Activated CD4-positive, alpha-beta T cell treated with anti-CD3 and anti-CD28 coated beads, Interleukin-2, Interleukin-4, amounts not matched to agents 100 ng/mL and 50 ng/mL, durations not matched to agents 16 hours and 8 hours (primary cell): ENCODE measurements around the gene RHOBTB3.

Source experiments
- DNase-seq: peaks from one replicate; pipeline ENCODE4 v3.0.0-alpha.2; 2020; ENCODE audit warnings: low spot score

RHOBTB3 gene

GRCh38 chr5:95842854-95843544 lies 111.9 kb downstream of the RHOBTB3 start:
- DNase-seq, result peak; percentile 89

DNA sequence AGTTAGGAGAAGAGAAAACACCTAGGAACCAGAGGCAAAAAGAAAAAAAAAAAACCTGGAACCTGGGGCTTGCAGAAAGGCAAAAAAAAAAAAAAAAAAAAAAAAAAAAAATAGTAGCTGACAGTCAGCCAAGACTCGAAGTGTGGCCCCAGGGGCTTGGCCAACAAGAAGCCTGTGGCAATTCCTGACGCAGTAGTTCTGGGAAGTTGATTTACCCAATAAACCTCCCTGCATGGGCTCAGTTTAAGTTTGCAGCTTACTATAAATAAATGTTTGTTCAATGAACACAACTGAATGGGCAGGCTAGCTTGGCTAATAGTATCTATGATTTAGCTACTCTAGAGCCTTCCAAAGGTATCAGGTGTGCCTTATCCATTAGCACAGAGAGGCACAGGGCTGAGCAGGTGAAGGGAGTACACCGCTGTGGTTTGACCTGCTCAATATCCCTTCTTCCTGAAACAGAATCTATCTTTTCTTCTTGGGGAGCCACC lies 112.6 kb downstream of the RHOBTB3 start:
- no peak for DNase-seq

DNA sequence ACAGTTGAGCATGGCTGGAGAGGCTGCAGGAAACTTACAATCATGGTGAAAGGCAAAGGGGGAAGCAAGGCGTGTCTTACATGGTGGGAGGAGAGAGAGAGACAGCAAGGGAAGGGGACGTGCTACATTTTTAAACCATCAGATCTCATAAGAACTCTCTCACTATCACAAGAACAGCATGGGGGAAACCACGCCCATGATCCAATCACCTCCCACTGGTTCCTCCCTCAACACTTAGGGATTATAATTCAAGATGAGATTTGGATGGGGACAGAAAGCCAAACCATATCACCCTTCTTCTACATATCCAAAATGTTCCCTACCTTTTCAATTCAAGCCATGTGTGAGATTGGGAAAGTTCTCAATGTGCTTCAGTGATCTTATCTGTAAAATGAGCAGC lies 114.3 kb downstream of the RHOBTB3 start:
- DNase-seq, result no peak
